GM19351 (cell line): ENCODE data around the gene ABCE1.

Experiments
- ATAC-seq: cut with Tn5 transposase; IDR thresholded peaks from one replicate; pipeline ENCODE4 v1.9.1; 2021; ENCODE audit warnings: mild to moderate bottlenecking, moderate library complexity; ENCODE audit not compliant: unreplicated experiment

Gene ABCE1

DNA sequence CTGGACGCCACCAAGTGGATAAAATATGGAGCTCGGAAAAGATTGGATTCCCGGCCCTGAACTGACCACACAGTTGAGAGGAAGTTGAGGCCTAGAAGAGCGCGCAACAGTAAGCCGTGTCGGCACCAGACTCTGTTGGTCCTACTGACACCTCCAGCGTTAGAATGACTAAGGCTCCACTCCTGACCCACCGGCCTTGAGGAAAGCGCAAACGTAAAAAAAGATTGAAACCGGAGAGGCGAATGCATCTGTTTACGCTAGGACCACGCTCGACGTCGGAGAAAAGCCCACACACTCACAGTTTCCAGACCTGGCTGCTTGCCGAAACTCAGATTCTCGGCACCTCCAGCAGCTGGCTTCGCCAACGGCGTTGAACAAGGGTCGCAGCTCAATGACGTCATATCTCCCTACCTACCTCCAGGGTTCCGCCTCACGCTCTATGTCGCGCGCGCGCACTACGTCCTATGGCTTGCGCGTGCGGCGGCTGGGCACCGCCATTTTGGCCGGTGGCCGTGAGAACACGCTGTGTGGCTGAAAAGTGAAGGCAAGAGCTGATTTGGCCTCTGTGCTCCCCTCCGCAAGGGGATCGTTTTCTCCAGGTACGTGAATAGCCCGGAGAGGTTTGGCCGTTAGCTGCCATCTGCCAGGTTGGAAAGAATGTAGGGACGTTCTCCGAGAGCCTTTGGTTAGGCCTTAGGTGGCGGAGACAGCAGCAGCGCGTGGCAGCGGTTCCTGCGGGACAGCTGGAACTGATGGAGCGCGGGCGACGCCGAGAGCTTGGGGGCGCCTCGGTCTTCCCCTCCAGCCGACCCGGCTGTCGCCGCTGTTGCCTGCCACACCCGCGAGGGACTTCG is at the start of gene ABCE1, which contains the start of gene ANAPC10:
ABCE1 (plus strand) TSS at position 491 of the 854 bp plus-strand sequence. CDS start 6,102 bp downstream, outside the sequence.
ANAPC10 (minus strand) TSS at position 376 of the 854 bp plus-strand sequence. CDS start 2,097 bp downstream, outside the sequence.
- peak; percentile 74 for ATAC-seq

DNA sequence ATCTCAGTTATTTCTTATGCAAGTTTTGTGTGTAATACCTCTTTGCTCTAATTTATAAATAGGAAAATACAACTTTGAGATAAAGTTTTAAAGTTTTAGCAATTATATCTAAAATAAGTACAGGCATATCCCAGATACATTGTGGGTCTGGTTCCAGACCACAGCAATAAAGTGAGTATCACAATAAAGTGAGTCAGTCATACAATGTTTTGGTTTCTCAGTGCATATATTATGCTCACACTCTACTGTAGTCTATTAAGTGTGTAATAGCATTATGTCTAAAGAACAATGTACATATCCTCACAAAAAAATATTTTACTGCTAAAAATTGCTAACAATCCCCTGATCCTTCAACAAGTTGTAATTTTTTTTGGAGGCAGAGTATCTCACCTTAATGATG is 49.3 kb upstream of the ABCE1 start:
- ATAC-seq, result no peak

DNA sequence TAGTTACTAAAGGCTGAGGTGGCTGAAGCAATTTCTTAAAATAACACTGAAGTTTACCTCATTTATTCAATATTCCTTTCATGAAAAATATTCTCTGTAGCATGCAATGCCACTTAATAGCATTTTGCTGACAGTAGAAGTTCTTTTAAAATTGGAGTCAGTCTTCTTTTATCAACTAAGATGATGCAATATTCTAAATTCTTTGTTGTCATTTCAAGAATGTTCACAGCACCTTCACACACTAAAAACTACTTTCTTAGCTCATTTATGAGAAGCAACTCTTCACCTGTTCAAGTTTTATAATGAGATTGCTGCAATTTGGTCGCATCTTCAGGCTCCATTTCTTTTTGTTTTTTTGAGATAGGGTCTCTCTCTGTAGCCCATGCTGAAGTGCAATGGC is 48.9 kb upstream of the ABCE1 start:
- no peak for ATAC-seq

DNA sequence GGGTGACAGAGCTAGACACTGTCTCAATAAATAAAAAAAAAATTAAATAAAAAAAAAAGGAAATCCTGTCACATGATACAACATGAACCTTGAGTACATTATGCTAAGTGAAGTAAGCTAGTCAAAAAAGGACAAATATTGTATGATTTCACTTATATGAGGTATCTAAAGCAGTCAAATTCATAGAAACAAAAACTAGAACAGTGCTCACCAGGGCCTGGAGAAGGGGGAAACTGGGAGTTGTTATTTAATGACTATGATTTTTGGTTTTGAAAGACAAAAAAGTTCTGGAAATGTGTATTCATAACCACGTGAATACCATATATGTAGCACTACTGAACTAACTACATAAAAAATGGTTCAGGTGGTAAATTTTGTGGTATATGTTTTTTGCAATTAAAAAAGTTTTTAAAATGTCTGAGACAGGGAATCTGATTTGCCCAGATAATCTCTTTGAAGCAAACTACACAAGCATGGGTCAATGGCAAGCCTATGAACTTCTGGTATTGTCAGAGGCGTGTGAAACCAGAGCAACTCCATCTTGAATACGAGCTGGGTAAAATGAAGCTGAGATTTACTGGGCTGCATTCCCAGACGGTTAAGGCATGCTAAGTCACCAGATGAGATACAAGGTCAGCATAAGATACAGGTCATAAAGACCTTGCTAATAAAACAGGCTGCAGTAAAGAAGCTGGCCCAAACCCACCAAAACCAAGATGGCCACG is 42.4 kb upstream of the ABCE1 start:
- no peak for ATAC-seq

DNA sequence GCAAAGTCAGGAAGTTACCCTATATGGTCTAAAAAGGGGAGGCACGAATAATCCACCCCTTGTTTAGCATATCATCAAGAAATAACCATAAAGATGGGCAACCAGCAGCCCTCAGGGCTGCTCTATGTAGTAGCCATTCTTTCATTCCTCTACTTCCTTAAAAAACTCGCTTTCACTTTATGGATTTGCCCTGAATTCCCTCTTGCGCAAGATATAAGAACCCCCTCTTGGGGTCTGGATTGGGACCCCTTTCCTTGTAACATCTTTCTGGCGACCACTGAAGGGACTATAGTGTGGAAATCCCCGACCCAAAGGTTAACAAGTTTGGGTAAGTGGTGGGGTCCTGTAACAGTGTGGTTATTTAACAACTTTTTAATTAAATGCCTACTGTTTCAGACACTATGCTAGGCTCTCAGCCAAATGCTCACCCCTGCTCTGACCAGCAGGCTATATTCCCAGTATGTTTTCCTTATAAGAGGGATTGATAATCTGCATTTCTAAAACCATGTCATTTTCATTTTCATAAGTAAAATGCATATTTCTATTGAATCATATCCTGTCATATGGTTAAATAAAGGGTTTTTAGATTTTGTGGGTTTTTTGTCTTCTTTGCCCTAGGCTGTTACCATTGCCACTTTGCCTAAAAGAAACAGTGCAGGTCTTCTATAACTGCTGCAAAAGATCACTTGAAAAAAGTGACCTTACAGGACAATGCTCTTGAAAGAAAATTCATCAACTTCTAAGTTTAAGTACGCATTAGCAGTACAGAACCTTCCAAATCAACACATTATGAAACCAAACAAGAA is 41.6 kb upstream of the ABCE1 start:
- ATAC-seq, result no peak

DNA sequence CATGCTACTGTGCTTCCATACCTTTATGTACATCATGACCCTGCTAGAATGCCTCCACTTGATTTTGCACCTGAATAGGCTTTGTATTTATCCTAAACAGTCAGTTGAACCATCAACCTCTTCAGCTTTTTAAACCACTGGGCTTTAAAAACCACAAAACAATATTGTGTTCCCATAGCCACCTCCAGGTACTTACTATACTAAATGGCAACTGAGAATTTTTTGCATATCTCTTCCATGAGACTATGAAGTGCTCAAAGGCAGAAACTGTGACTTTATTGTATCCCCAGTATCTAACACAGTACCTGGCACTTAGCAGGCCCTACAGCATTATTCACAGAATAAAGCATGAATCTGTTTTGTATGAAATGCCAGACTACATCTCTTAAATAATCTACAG is 39.9 kb upstream of the ABCE1 start:
- no peak for ATAC-seq

DNA sequence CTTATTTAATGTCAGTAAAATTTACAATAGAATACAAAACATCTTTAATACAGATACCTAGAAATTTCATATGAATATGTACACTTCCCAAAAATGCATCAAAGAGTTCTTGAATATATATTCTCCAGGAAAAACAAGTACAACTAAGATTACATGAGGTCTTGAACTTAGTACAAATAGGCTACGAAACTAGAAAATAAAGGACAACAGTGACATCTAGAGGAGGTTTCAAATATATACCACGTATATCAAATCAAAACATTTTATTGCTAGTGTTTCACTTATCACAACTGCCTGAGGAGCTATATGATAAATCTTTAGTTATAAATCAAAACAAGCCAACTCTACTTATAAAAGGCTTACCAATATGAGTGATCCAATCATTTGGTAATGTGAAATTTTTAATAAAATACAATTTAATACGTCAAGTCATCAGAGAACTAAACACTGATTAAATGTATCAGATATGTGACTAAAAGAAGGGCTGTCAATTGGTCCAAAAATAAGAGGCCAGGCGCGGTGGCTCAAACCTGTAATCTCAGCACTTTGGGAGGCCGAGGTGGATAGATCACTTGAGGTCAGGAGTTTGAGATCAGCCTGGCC is 36.7 kb upstream of the ABCE1 start:
- peak; percentile 89 for ATAC-seq

DNA sequence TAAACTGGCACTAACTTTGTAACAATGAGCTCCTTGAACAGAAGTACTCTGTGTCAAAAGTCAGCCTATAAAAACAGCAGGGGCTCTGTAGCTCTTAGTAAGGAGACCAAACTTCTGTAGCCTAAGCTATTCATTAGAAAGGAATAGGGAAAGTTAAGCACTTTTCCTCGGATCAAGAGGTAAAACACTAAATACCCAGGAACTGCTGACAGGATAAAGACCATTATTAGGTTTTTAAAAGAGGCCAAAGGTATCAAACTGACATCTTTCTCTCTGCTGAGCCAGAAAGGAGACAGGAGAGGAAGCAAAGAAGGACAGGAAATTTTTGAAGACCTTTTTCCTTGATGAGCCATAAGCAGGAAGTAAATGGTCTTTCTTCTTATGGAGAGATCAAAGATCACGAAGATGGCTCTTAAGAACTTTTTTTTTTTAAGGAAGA is 32.0 kb upstream of the ABCE1 start:
- no peak for ATAC-seq

DNA sequence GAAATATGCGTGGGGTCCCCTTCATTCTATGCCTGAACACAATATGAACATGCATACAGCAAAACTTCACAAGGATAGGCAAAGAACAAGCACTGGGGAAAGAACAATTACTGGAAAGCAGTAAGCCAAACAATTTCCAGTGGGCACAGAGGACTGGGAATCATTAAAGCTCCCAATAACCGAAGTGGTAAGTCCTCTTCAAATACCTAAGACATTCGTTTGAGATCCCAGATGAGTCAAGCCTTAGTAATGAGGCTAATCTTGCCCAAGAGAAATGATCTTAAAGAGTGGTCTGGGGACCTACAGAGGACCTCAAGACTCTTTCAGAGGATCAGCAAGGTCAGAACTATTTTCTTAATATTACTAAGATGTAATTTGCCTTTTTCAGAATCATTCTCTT is 28.8 kb upstream of the ABCE1 start:
- no peak for ATAC-seq

DNA sequence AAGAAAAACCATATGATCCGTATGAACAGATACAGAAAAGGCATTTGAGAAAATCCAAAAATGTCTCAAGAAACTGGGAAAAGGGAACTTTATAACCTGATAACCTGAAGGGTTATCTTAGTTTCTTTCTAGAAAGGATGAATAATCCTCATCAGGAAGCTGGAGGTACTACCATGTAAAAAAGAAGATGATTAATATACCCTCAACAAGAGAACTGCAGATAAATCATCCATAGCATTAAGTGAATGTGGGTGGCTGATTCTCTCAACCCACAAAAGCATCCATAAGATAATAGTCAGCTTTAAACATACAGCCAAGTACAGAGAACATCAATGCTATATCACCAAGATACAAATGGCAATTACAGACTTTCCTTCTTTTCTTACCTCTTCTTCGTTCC is 26.6 kb upstream of the ABCE1 start:
- ATAC-seq, result no peak

DNA sequence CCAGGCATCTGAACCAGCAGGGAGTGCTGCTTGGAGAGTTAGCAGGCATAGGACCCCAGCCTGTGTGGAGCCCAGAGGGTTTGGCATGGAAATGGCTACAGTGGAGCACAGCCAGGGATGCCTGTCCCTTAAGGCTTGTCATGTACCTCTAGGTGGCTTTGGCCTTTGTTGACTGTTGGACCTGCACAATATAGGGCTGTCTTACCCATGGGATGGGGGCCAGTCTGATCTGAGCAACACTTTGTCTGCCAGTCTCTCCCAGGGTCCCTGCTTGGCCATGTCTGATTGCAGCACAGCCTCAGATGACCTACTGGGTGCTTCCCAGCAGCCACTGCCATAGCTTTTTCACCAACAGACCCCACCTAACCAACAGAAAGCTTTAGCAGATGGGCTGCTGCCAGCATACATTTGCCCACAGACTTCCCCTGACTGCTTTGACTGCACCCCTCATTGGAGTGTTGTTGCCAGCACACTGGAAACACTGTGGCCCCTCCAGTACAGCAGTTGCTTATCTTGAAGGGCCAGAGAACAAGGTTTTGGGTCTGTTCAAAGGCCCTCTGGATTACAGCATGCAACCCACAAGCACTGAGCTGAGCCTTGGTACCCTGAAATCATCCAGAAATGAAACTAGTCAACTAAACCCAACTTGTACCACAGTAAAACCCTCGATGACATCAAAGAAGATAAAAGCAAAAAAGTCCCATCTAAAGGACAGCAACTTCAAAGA is 22.2 kb upstream of the ABCE1 start:
- no peak for ATAC-seq

DNA sequence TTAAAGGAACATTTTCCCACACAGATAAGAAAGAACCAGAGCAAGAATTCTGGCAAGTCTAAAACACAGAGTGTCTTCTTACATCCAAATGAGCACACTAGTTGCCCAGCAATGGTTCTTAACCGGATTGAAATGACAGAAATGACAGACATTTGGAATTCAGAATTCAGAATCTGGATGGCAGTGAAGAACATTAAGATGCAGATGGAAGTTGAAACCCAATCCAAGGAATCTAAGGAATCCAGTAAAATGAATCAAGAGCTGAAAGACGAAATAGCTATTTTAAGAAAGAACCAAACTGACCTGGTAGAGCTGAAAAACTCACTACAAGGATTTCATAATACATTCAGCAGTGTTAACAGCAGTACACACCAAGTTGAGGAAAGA is 21.6 kb upstream of the ABCE1 start:
- no peak for ATAC-seq

DNA sequence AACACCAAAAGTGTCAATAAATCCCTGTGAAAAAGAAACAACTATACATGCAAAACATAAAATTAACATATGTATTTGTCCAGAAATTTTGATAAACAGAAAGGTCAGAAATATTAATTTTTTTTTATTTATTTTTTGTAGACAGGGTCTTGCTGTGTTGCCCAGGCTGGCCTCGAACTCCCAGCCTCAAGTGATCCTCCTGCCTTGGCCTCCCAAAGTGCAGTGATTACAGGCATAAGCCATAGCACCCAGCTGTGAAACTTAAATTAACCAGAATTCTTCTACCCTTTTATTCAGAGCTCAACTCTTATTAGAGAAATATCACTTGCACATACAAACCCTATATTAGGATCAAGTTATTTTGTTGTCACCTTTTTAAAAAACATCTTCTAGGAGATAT is 16.4 kb upstream of the ABCE1 start:
- ATAC-seq, result no peak

DNA sequence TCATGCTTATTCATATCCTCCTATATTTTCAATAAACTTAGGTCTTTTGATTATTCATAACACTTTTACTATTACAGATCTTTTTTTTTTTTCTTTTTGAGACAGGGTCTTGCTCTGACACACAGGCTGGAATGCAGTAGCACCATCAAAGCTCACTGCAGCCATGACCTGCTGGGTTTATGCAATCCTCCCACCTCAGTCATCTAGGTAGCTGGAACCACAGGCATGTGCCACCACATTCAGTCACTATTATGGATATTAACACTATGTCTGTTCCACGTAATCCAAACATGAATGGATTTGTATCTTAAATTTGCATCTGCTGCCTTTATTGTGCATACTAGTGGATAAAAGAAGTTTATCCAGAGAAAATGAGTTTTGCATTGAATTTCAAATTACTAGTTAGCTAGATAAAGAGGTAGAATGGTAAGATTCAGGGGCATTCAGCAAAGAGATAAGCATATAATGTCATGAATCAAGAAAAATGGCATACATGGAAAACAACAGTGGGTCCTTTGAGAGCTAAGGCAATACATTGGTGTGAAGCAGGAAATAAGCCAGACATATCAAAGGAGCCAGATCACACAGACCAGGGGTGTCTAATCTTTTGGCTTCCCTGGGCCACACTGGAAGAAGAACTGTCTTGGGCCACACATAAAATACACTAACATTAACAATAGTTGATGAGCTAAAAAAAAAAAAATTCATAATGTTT is 14.1 kb upstream of the ABCE1 start:
- ATAC-seq, result no peak

DNA sequence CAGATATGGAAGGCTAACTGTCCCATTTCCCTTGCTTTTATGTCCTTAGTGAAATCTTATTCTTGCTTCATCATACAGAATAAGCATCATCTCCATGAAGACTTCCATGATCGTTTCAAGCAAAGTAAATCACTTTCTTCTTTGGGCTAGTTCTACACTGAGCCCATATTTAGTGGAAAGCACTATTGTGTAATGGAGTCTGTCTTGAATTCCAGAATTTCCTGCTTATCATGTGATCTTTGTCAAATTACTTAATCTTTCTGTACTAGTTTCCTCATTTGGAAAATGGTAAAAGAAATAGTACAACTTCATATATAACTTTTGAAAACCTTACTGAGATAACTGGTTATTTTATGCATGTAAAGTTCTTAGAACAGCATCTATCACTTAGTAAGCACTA is 7.7 kb upstream of the ABCE1 start:
- no peak for ATAC-seq

DNA sequence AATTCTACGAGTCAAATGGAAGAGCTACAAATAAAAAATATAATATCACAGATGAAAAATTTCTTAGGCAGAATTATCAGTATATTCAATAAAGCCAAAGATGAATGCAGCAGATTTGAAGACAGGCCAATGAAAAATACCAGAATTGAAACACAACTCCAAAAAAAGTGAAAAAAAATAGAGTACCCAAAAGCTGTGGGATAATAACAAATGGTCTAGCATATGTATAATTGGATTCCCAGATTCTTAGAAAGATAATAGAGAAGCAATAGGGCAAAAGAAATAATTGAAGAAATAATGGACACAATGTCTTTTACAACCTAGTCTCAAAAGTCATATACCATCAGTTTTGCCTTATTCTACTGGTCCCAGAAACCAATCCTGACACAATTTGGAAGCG is 4.5 kb upstream of the ABCE1 start:
- no peak for ATAC-seq

DNA sequence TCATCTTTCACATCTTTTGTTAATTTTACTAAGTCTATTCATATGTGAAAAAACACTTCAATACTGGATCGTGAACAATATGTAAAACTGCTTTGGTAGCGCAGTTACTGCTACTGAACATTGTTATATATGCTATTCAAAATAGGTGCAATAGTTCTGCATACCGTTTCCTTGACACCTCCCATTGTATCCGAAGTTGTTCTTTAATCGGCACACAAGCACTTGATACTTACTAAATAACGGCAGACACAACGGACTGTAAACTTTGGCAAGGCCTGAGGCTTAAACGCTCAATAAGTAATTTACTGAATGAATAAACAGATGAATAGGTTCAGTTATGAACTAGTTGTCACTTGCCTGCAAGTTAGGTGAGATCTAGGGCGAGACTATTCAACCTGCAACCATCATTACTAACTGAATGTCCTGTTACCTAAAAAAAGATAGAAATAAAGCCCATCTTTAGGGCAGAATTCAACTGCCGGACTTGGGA is 735 bp upstream of the ABCE1 start:
- peak; percentile 5 for ATAC-seq

DNA sequence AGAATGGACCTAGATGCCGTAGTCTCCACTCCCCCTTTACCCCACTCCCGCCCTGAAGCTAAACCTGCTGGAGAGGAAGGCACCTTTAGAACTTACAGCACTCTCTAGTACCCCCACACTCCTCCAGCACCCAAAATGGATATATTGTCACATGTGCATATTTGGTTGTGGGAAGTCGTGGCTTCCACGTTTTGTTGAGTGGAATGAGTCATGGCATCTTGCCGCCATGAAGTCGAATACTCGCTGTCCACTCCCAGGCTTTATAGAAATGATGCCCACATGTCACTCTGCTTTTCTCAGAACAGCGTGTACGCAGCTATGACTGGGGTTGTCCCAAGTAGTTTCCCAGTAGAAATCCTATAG is 545 bp downstream of the ABCE1 start:
- ATAC-seq, result peak; percentile 16

DNA sequence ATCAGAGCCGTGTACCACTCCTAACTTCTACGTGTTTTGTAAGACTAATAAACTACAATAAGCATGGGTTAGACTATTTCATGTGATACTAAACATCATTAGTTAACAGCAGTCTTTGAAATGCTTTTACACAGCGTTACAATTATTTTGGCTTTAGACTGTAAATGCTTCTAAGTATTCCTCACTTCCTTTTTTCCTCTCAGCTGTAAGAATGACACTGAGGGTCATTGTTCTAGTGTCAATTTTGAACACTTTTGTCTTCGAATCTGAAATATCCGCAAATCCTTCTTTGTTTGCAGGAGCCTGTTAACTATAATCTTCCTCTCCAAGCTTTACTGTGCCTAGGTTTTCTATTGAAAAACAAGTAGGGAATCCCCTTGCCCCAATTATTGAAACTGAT is 1.5 kb downstream of the ABCE1 start:
- no peak for ATAC-seq
